ENCODE results near the gene SPACA7. TPM values are rescaled to one million over a fixed set of nuclear protein-coding genes. Genes with fewer than 3 reads are reported as not detected.

Gene SPACA7
- total and polyA plus RNA-seq, 12 donors, result not detected

DNA sequence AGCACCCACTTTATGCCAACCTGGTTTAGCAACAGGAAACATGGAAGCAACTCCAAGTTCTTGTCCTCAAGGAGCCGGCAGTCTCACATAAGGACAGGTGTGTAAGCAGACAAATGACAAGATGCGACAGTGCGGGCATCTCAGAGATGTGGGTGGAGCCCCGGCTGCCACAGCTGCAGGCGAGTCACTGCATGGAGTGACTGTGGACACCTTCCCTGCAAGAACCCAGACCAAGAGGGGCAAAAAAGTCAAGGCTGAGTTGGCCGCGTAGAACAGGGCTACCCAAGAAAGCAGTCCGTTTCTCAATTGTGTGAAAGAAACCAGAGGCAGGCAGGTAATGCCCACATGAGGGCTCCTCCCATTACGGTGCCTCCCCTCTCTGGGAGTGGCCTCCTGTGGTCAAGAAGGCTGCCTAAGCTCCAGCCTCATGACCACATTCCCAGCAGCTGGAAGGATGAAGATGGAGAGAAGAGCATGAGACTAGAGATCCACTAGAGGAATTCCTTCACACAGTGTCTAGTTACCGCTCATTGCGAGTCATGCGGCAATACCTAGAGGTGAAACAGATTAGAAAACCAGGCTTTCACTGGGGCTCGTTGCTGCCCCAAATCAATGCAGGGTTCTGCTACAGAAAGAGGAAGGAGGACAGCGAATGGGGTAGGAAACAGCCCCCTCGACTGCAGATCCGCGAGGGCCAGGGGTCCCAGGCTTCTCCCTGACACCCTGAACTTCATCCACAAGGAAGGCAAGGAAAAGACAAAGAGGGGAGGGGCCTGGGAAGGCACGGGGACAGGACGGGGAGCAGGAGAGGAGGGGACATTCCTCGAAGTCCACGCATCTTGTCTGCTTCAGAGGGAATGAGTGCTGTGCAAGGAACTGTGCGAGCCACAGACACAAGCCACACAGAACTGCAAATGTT, 80.2 kb downstream of the SPACA7 start:
- H3K36me3 ChIP-seq (replicated peaks in 1 of 2), result no peaks in the 10 kb centered on the region
- no peak for TF ChIP-seq POLR2A (IDR thresholded peaks at IDR 0.05)
- TF ChIP-seq, protein P1, sequence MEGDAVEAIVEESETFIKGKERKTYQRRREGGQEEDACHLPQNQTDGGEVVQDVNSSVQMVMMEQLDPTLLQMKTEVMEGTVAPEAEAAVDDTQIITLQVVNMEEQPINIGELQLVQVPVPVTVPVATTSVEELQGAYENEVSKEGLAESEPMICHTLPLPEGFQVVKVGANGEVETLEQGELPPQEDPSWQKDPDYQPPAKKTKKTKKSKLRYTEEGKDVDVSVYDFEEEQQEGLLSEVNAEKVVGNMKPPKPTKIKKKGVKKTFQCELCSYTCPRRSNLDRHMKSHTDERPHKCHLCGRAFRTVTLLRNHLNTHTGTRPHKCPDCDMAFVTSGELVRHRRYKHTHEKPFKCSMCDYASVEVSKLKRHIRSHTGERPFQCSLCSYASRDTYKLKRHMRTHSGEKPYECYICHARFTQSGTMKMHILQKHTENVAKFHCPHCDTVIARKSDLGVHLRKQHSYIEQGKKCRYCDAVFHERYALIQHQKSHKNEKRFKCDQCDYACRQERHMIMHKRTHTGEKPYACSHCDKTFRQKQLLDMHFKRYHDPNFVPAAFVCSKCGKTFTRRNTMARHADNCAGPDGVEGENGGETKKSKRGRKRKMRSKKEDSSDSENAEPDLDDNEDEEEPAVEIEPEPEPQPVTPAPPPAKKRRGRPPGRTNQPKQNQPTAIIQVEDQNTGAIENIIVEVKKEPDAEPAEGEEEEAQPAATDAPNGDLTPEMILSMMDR (IDR thresholded peaks at IDR 0.05), result no peak
- H3K9me3 ChIP-seq (replicated peaks in 1 of 3), result no peaks in the 10 kb centered on the region
- H3K27me3 ChIP-seq, result no peaks in the 10 kb centered on the region
- 72 to 83% (median 79%) methylated on average over 15 to 22 of the region's 22 CpGs for WGBS, 4 donors
- intact Hi-C loops (cut with DNase I), result no loop called here
- H3K4me1 ChIP-seq (replicated peaks in 1 of 2), result no peaks in the 10 kb centered on the region
- no peak overlapping the region for H3K4me3 ChIP-seq
- no peak overlapping the region for H3K27ac ChIP-seq
- DNase-seq, result peak in 1 of 7 donors; percentile 37

DNA sequence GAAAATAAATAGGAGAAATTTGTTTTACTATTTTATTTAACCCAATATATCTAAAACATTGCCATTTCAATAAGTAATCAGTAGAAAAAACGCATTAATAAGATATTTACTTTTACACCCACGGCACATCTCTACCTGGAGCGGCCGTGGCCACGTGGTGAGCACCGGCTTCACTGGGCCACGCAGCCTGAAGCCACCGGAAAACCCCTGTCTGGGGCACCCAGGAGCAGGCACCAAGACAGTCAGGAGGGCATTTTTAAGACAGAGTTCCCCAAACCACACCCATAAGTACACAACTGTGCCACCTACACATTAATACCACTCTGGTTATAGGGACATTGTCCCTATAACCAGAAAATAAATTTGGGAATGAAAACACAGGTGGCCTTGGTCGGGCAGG, 80.9 kb downstream of the SPACA7 start:
- 87 to 89% (median 87%) methylated on average over 8 to 9 of the region's 9 CpGs for WGBS, 4 donors
- intact Hi-C loops (cut with DNase I), result no loop called here
- no peak overlapping the region for H3K4me3 ChIP-seq
- TF ChIP-seq POLR2A (IDR thresholded peaks at IDR 0.05), result no peak
- TF ChIP-seq, protein P1 (IDR thresholded peaks at IDR 0.05), result no peak
- H3K36me3 ChIP-seq (replicated peaks in 1 of 2), result no peaks in the 10 kb centered on the region
- DNase-seq, result no peak
- H3K9me3 ChIP-seq (replicated peaks in 1 of 3), result no peaks in the 10 kb centered on the region
- no peaks in the 10 kb centered on the region for H3K27me3 ChIP-seq
- no peaks in the 10 kb centered on the region for H3K4me1 ChIP-seq (replicated peaks in 1 of 2)
- H3K27ac ChIP-seq, result no peak overlapping the region

DNA sequence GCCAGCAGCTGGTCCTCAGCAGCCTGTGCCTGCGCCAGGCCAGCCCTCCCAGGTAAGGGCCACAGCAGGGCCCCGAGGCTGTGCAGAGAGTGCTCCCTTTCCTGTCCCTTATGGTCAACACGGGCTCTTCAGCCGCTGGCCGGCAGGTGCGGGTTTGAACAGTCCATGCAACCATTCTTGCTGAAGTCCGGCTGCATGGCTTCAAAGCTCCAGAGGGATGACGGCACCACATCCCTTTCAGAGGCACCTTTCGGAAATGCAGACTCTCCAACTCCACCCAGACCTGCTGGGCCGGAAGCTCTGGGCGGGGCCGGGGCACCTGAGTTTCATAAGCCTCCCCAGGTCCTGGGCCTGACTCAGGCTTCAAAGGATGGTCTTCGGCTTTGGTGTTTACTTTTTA, 81.3 kb downstream of the SPACA7 start:
- Histone ChIP-seq H3K9me3 (replicated peaks in 1 of 3) (no peaks in the 10 kb centered on the region), H3K4me1 (replicated peaks in 1 of 2) (no peaks in the 10 kb centered on the region), H3K27me3 (no peaks in the 10 kb centered on the region), H3K27ac (no peak overlapping the region), H3K4me3 (no peak overlapping the region), H3K36me3 (replicated peaks in 1 of 2) (no peaks in the 10 kb centered on the region)
- intact Hi-C loops (cut with DNase I), result no loop called here
- TF ChIP-seq POLR2A (IDR thresholded peaks at IDR 0.05), result no peak
- TF ChIP-seq, protein P1 (IDR thresholded peaks at IDR 0.05), result no peak
- no peak for DNase-seq
- WGBS, 4 donors, result 71 to 82% (median 81%) methylated on average over 8 to 13 of the region's 13 CpGs

DNA sequence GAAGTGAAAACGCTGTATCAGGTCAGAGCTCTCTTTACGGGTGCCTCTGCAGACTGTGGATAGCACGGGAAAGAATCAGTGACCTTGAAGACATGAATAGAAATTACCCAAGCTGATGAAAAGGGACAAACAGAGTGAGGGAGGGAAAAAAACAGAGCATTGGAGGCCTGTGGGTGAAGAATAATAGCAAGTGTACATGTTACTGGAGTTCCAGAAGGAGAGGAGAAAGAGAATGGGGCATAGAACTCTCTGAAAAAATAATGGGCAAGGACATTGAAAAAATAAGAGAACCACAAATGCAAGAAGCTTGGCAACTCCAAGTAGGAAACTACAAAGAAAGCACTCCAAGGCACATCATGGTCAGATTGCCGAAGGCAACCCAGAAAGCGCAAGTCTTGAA, 86.3 kb downstream of the SPACA7 start:
- Histone ChIP-seq H3K27ac (no peak overlapping the region), H3K36me3 (replicated peaks in 1 of 2) (no peaks in the 10 kb centered on the region), H3K4me1 (replicated peaks in 1 of 2) (no peaks in the 10 kb centered on the region), H3K9me3 (replicated peaks in 1 of 3) (no peaks in the 10 kb centered on the region), H3K4me3 (no peak overlapping the region), H3K27me3 (no peaks in the 10 kb centered on the region)
- TF ChIP-seq, protein P1 (IDR thresholded peaks at IDR 0.05), result no peak
- TF ChIP-seq POLR2A (IDR thresholded peaks at IDR 0.05), result no peak
- no peak for DNase-seq
- 84 to 87% (median 84%) methylated on average over 5 of the region's 5 CpGs for WGBS, 4 donors
- intact Hi-C loops (cut with DNase I), result no loop called here

Measured in adrenal gland (tissue), 12 donors.